Measurements from ENCODE around the gene PDZD8. TPM values are rescaled to one million over a fixed set of nuclear protein-coding genes. Genes with fewer than 3 reads are reported as not detected.

PDZD8 gene
- polyA plus RNA-seq, 1 donor, result 34.7 TPM

DNA sequence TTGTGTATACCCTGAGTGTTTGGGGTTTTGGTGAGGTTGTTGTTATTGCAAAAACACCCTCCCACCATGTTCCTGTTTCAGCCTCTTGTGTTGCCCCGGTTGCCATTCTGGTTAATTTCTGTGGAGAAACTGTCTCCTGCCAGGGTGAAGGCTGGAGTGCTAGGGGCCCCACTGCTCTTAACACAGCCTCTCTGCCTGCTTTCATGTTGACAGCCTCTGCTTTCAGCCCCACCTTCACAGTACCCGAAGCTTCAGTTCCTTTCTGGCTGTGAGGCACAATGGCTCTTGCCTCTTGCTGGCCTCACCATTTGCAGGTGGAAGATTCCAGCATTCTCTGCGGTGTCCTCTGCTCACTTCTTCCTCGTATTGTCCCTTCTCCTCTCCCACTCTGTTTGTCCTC lies 115.2 kb downstream of the PDZD8 start:
- Histone ChIP-seq H3K9me3 (ENCODE audit: control insufficient read depth, low read depth, low read length) (no peaks in the 10 kb centered on the region), H3K36me3 (ENCODE audit: control insufficient read depth, insufficient read depth, low read length) (no peaks in the 10 kb centered on the region), H3K4me3 (ENCODE audit: low read length) (no peak overlapping the region), H3K4me1 (ENCODE audit: control insufficient read depth, insufficient read depth, low read length) (peaks cover 21% of the 10 kb centered on the region), H3K27me3 (ENCODE audit: control insufficient read depth, insufficient read depth, low read length) (peaks cover 11% of the 10 kb centered on the region), H3K27ac (ENCODE audit: low read length) (peak overlapping the region; percentile 70)
- no CpG with 5 or more reads among the region's 4 CpGs for WGBS (ENCODE audit: insufficient coverage, low lambda C conversion rate)
- no peak for DNase-seq

DNA sequence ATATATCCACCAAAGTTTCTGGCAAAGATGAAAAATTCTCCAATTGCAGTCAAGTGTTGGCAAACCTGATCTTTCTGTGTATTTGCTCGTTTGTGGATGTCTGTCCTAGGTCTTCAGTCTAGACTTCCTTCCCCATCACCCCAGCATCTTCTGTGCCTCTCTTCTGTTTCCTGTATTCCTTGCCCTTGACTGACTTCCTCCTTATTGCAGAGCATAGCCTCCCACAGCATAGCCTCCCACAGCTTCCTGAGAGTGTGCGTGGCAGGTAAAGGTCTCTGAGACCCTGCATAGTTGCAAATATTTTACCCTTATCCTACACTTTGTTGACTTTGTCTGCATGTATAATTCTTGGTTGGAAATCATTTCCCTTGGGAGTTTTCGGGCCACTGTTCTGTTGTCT lies 116.0 kb downstream of the PDZD8 start:
- no peaks in the 10 kb centered on the region for H3K36me3 ChIP-seq (ENCODE audit: control insufficient read depth, insufficient read depth, low read length)
- H3K27ac ChIP-seq (ENCODE audit: low read length), result no peak overlapping the region
- H3K4me1 ChIP-seq (ENCODE audit: control insufficient read depth, insufficient read depth, low read length), result peaks cover 21% of the 10 kb centered on the region
- peaks cover 11% of the 10 kb centered on the region for H3K27me3 ChIP-seq (ENCODE audit: control insufficient read depth, insufficient read depth, low read length)
- no peak for DNase-seq
- no peak overlapping the region for H3K4me3 ChIP-seq (ENCODE audit: low read length)
- H3K9me3 ChIP-seq (ENCODE audit: control insufficient read depth, low read depth, low read length), result no peaks in the 10 kb centered on the region
- no CpG with 5 or more reads among the region's 3 CpGs for WGBS (ENCODE audit: insufficient coverage, low lambda C conversion rate)

DNA sequence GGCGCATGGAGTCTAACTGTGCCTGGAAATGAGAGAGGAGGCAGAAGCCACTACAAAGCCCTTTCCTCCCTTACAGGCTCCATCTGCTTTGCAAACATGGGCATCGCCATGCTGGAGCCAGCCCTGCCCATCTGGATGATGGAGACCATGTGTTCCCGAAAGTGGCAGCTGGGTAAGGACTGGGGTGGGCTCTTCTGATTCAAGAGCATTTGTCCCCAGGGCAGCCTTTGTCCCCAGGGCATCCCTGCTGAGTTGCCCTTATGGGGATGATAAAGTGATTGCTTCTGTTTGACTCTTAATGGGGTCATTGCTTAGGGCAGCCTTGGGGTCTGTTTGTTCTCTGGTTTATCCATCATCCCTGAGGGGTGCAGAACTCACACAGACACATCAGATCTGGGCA lies 117.5 kb downstream of the PDZD8 start:
- WGBS (ENCODE audit: insufficient coverage, low lambda C conversion rate), result no CpG with 5 or more reads among the region's 3 CpGs
- H3K27me3 ChIP-seq (ENCODE audit: control insufficient read depth, insufficient read depth, low read length), result peaks cover 14% of the 10 kb centered on the region
- peaks cover 18% of the 10 kb centered on the region for H3K4me1 ChIP-seq (ENCODE audit: control insufficient read depth, insufficient read depth, low read length)
- H3K9me3 ChIP-seq (ENCODE audit: control insufficient read depth, low read depth, low read length), result no peaks in the 10 kb centered on the region
- no peak overlapping the region for H3K27ac ChIP-seq (ENCODE audit: low read length)
- no peak overlapping the region for H3K4me3 ChIP-seq (ENCODE audit: low read length)
- no peak for DNase-seq
- no peaks in the 10 kb centered on the region for H3K36me3 ChIP-seq (ENCODE audit: control insufficient read depth, insufficient read depth, low read length)

DNA sequence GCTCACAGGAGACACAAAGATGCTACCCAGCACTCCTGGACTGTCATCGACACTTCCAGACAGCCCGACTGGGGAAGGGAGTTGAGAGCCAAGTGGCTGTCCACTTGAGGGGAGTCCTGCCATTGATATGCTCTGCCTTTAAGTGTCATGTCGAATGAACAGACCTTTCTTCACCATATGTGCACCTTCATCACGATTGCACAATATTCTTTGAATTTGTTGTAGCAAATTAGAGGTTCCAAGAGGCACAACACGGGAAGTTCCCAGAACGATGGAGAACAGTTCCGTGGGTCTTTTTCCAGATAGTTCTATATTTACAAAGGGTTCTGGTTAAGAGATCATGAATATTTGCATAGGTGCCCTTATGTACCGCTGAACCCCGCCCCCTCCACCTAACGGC lies 118.3 kb downstream of the PDZD8 start:
- Histone ChIP-seq H3K36me3 (ENCODE audit: control insufficient read depth, insufficient read depth, low read length) (no peaks in the 10 kb centered on the region), H3K27me3 (ENCODE audit: control insufficient read depth, insufficient read depth, low read length) (peaks cover 14% of the 10 kb centered on the region), H3K27ac (ENCODE audit: low read length) (no peak overlapping the region), H3K9me3 (ENCODE audit: control insufficient read depth, low read depth, low read length) (no peaks in the 10 kb centered on the region), H3K4me3 (ENCODE audit: low read length) (no peak overlapping the region), H3K4me1 (ENCODE audit: control insufficient read depth, insufficient read depth, low read length) (peaks cover 15% of the 10 kb centered on the region)
- no peak for DNase-seq
- no CpG with 5 or more reads among the region's 10 CpGs for WGBS (ENCODE audit: insufficient coverage, low lambda C conversion rate)

DNA sequence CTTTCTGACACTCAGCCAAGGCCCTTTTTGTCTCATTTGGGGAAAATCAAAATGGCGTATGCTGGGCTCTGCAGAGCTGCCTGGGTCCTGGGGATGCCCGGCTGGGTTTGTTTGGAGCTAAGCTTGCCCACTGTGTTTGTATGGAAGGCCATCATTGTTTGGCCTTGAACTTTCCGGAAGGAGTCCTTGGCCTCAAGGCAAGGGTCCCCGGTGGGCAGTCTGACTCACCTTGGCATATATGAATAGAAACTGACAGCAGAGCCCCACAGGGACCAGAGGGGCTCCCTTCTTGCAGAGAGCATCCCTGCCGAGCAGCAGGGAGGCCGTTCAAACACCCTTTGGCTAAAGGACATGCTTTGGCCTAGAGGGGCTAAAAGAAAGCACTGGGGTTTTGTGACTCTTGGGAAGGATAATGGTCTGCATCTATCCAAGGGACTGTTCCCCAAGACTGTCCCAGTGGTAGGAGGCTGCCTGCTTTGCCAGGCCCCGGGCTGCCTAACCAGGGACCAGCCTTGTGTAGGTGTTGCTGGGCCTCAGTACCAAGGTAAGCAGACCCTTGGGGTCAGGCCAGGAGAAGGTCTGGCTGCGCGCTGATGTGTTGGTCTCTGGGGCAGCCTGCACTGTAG lies 119.3 kb downstream of the PDZD8 start:
- WGBS (ENCODE audit: insufficient coverage, low lambda C conversion rate), result no CpG with 5 or more reads among the region's 9 CpGs
- no peak for DNase-seq
- peaks cover 10% of the 10 kb centered on the region for H3K4me1 ChIP-seq (ENCODE audit: control insufficient read depth, insufficient read depth, low read length)
- H3K9me3 ChIP-seq (ENCODE audit: control insufficient read depth, low read depth, low read length), result no peaks in the 10 kb centered on the region
- H3K4me3 ChIP-seq (ENCODE audit: low read length), result no peak overlapping the region
- H3K27me3 ChIP-seq (ENCODE audit: control insufficient read depth, insufficient read depth, low read length), result peaks cover 17% of the 10 kb centered on the region
- no peaks in the 10 kb centered on the region for H3K36me3 ChIP-seq (ENCODE audit: control insufficient read depth, insufficient read depth, low read length)
- no peak overlapping the region for H3K27ac ChIP-seq (ENCODE audit: low read length)

DNA sequence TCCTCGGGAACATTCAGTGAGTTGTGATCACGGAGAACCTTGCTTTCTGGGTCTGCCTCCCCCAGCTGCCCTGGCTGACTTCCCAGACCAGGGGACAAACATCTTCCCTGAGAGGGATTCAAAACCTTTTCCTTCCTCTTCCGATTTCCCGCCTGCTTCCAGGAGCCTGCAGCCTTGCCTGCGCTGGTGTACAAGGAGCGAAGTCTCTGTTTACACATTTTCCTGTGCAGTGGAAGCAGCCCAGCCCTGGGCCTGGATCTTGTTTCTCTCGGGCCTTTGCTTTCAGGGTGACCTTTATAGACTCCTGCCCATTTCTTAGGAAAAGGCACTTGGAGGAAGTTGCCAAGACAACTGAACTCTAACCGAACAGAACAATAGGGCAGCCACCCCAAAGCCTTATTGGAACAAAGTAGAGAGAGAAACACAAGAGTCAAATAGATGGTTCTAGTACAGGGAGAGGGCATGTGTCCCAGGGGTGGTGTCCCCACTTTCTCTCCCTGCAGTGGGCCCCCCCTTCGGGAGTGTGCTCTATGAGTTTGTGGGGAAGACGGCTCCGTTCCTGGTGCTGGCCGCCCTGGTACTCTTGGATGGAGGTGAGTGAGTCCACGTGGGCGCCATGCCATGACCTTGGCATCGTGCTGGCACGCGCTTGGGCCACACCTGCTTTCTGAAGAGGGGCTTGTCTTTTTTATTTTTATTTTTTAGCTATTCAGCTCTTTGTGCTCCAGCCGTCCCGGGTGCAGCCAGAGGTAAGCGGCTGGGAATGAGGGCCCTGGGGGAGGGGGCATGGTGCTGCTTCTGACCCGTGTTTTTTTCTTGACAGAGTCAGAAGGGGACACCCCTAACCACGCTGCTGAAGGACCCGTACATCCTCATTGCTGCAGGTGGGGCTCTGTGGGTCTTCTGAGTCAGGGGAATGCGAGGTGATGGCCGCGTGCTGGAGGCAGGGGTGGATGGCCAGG lies 120.2 kb downstream of the PDZD8 start:
- Histone ChIP-seq H3K9me3 (ENCODE audit: control insufficient read depth, low read depth, low read length) (no peaks in the 10 kb centered on the region), H3K36me3 (ENCODE audit: control insufficient read depth, insufficient read depth, low read length) (no peaks in the 10 kb centered on the region), H3K27ac (ENCODE audit: low read length) (no peak overlapping the region), H3K4me1 (ENCODE audit: control insufficient read depth, insufficient read depth, low read length) (peaks cover 1% of the 10 kb centered on the region), H3K27me3 (ENCODE audit: control insufficient read depth, insufficient read depth, low read length) (peaks cover 24% of the 10 kb centered on the region), H3K4me3 (ENCODE audit: low read length) (no peak overlapping the region)
- no peak for DNase-seq
- no CpG with 5 or more reads among the region's 26 CpGs for WGBS (ENCODE audit: insufficient coverage, low lambda C conversion rate)

DNA sequence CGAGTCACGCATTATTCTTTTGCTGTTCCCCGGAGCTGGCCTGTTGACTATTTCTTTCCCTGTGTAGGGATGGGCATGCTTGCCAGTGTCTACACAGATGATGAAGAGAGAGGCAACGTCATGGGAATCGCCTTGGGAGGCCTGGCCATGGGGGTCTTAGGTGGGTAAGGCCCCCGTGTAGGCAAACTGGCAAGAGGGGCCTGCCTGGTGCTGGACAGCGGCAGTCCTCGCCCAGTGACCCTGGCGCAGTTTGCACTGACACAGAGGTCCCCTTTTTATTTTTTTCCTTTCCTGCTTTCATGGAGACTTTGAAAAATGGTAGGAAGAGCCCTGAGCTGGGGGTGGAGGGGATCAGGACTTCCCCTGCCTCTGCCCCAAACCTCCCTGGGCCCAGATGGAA lies 120.9 kb downstream of the PDZD8 start:
- H3K4me1 ChIP-seq (ENCODE audit: control insufficient read depth, insufficient read depth, low read length), result no peaks in the 10 kb centered on the region
- no peak overlapping the region for H3K27ac ChIP-seq (ENCODE audit: low read length)
- no peak for DNase-seq
- WGBS (ENCODE audit: insufficient coverage, low lambda C conversion rate), result no CpG with 5 or more reads among the region's 9 CpGs
- no peaks in the 10 kb centered on the region for H3K9me3 ChIP-seq (ENCODE audit: control insufficient read depth, low read depth, low read length)
- no peak overlapping the region for H3K4me3 ChIP-seq (ENCODE audit: low read length)
- no peaks in the 10 kb centered on the region for H3K36me3 ChIP-seq (ENCODE audit: control insufficient read depth, insufficient read depth, low read length)
- peaks cover 28% of the 10 kb centered on the region for H3K27me3 ChIP-seq (ENCODE audit: control insufficient read depth, insufficient read depth, low read length)

DNA sequence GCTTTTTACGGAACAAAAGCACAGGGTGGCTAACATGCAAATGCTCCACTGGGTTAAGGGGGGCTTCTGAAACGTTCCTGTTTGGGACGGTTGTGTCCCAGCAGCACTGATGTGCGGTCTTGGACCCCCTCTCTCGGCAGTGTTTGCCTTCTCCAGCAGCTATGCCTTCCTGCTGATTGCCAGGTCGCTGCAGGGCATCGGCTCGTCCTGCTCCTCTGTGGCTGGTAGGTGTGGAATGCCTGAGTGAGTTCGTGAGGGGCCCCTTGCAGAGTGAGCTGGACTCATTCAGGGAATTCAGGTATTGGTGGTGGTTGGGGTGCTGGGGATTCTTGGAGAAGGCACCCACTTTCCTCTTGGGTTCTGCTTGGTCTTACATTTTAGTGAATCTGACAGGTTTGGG lies 121.3 kb downstream of the PDZD8 start:
- peaks cover 31% of the 10 kb centered on the region for H3K27me3 ChIP-seq (ENCODE audit: control insufficient read depth, insufficient read depth, low read length)
- DNase-seq, result no peak
- H3K4me1 ChIP-seq (ENCODE audit: control insufficient read depth, insufficient read depth, low read length), result no peaks in the 10 kb centered on the region
- no peak overlapping the region for H3K27ac ChIP-seq (ENCODE audit: low read length)
- no peaks in the 10 kb centered on the region for H3K9me3 ChIP-seq (ENCODE audit: control insufficient read depth, low read depth, low read length)
- H3K36me3 ChIP-seq (ENCODE audit: control insufficient read depth, insufficient read depth, low read length), result no peaks in the 10 kb centered on the region
- H3K4me3 ChIP-seq (ENCODE audit: low read length), result no peak overlapping the region
- 60% methylated on average over 1 of the region's 9 CpGs for WGBS (ENCODE audit: insufficient coverage, low lambda C conversion rate)

DNA sequence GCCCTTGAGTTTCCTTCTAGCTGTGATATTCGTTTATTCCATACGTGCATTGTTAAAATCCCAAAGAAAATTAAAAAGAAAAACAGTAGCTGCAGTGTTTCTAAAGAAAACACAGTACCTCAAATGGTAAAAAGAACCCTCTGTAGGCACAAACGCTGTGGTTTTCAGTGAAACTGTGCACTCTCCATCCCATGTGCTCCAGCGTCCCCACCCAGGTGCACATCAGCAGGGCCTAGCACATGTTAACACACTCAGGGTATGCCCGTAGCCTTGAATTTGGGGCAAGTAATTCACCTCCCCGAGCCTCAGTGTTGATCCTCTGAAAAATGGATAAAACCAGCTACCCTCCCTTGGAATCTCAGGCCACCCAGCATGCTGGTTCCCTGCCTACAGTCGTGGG lies 124.8 kb downstream of the PDZD8 start:
- Histone ChIP-seq H3K9me3 (ENCODE audit: control insufficient read depth, low read depth, low read length) (no peaks in the 10 kb centered on the region), H3K36me3 (ENCODE audit: control insufficient read depth, insufficient read depth, low read length) (no peaks in the 10 kb centered on the region), H3K4me1 (ENCODE audit: control insufficient read depth, insufficient read depth, low read length) (no peaks in the 10 kb centered on the region), H3K4me3 (ENCODE audit: low read length) (no peak overlapping the region), H3K27ac (ENCODE audit: low read length) (no peak overlapping the region), H3K27me3 (ENCODE audit: control insufficient read depth, insufficient read depth, low read length) (peaks cover 30% of the 10 kb centered on the region)
- DNase-seq, result no peak
- 43% methylated on average over 2 of the region's 7 CpGs for WGBS (ENCODE audit: insufficient coverage, low lambda C conversion rate)

DNA sequence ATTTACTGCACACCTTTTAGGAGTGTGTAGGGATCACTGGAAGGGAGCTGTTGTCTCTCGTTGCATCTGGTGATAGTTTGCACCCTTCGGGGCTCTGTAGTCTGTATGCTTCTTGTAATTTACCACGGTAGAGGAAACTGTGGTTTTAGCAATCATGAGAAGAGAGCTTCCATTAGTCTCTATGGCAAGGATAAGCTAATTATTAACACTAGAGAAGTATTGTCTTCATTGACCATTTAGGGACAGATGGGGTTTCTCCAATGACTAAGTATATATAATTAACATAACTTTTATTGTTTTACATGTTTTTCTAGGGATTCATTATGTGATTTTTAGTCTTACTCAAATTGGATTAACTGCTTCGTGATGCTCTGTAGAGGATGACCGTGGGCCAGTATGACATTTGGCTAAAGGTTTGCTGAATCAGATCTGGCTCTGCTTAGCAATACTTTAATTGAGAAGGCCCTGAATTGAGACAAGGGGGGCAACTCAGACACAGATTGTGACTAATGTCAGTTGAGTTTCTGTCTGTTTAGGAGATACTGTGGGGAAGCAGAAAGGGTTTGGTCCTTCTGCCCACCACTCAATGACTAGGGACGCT lies 125.6 kb downstream of the PDZD8 start:
- H3K4me3 ChIP-seq (ENCODE audit: low read length), result no peak overlapping the region
- 80% methylated on average over 1 of the region's 6 CpGs for WGBS (ENCODE audit: insufficient coverage, low lambda C conversion rate)
- no peak for DNase-seq

More for the DNA sequence above, 125.6 kb downstream of the PDZD8 start:
- Histone ChIP-seq H3K36me3 (ENCODE audit: control insufficient read depth, insufficient read depth, low read length) (no peaks in the 10 kb centered on the region), H3K27ac (ENCODE audit: low read length) (no peak overlapping the region), H3K9me3 (ENCODE audit: control insufficient read depth, low read depth, low read length) (no peaks in the 10 kb centered on the region), H3K27me3 (ENCODE audit: control insufficient read depth, insufficient read depth, low read length) (peaks cover 35% of the 10 kb centered on the region), H3K4me1 (ENCODE audit: control insufficient read depth, insufficient read depth, low read length) (no peaks in the 10 kb centered on the region)
